Body of pancreas (tissue), 4 donors: ENCODE results near the gene EPB41. TPM values are rescaled to one million over a fixed set of nuclear protein-coding genes. Genes with fewer than 3 reads are reported as not detected.
A peak's percentile ranks its signal among the peaks of the same experiment; 100 is the strongest.

Source experiments
- ATAC-seq: fragments of 150-250 bp; one replicate; pipeline ENCODE4 v1.9.1; 2016
- DNase-seq, 4 donors: peaks; one replicate each; pipeline ENCODE4 v3.0.0-alpha.2; 2019
- H3K27ac ChIP-seq, 4 donors: fragments of 200-600 bp; sonication (generic); 1 replicate in 3 of 4; 2 replicates in 1 of 4; pipeline versions ENCODE4 v1.5.1 to v1.6.1; 2016 to 2019; ENCODE audit warnings: mild to moderate bottlenecking in 1 of 4, mixed read lengths in 1 of 4, moderate library complexity in 1 of 4
- H3K27me3 ChIP-seq, 2 donors: fragments of 200-600 bp; sonication (generic); one replicate each; pipeline ENCODE4 v1.6.0; 2016; ENCODE audit warnings: mild to moderate bottlenecking in 1 of 2
- H3K36me3 ChIP-seq, 2 donors: fragments of 200-600 bp; sonication (generic); replicated peaks in 1 of 2; 2 replicates each; pipeline ENCODE4 v1.5.1; 2016; ENCODE audit warnings: low read depth in 2 of 2; ENCODE audit not compliant: insufficient read depth in 1 of 2
- H3K4me1 ChIP-seq: fragments of 200-600 bp; sonication (generic); one replicate; pipeline ENCODE4 v1.6.0; 2016
- H3K4me3 ChIP-seq, 2 donors: fragments of 200-600 bp; sonication (generic); 1 replicate in 1 of 2; 2 replicates in 1 of 2; pipeline ENCODE4 v1.5.1; 2016 to 2019
- H3K9me3 ChIP-seq, 3 donors: fragments of 200-600 bp; sonication (generic); 1 replicate in 2 of 3; 2 replicates in 1 of 3; pipeline ENCODE4 v1.5.1; 2016
- POLR2A ChIP-seq, 3 donors: fragments of 450-650 bp; IDR thresholded peaks; one replicate each; pipeline ENCODE4 v1.6.1; 2016; ENCODE audit warnings: antibody characterized with exemption in 3 of 3, mild to moderate bottlenecking in 2 of 3
- WGBS, 2 donors: methylation state at CpG; one replicate each; pipeline ENCODE4 v1.1.5; 2017; 5-methylcytosine and 5-hydroxymethylcytosine counted together
- intact Hi-C: fragments of 100-400 bp; cut with DNase I; formaldehyde crosslinking; loops from one replicate; pipeline ENCODE4 v1.15.1; 2023
- total RNA-seq, 2 donors: library from RNA; depleted of rRNA; stranded (reverse); fragments of >200 nt; gene quantifications; one replicate each; pipeline ENCODE4 v1.1.0, GENCODE V29; 2016
- TF ChIP-seq, protein P1 (sequence below), 7 experiments: fragments of 450-650 bp in 4 of 7; fragments of 200-600 bp in 3 of 7; sonication (generic) in 3 of 7; IDR thresholded peaks; one replicate each; pipeline ENCODE4 v1.5.1; 2016 to 2019; ENCODE audit warnings: antibody characterized with exemption in 7 of 7

Gene EPB41
- total RNA-seq, 2 donors from 2014 or later, result 45.8 to 54.7 TPM

DNA sequence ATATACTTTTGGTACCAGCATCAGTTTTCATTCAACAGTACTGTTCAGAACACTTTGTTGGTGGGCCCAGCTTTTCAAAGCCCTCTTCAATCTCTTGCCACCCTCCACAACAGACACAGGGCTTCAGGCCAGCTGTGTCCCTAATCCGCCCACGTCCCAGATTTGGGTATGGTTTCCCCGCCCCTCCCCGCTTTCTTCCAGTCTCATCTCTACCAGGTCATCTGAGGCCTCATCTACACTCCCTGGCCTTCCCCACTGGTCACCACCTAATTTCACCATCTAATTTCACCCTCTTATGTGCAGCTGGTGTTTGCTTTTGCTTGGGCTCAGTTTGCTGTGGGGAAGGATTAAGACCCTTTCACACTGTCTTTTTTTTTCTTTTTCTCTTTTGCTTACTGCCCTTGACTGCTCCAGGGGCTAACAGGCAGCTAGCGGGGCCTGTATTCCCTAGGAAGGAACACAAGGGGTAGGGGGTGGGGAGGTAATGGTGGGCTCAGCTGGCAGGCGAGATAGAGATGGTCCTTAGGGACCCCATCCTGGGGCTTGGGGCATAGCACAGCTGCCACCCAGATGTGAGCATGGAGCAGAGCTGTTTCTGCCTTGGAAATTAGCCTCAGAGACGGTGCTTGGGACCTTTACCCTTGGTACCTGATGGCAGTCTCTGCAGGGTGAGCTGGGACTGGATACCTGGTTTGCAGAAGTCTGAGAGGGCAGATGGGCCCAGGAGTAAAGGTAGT lies 3.8 kb upstream of the EPB41 start:
- Histone ChIP-seq H3K27ac (no peak overlapping the region), H3K36me3 (no peaks in the 10 kb centered on the region), H3K27me3 (no peaks in the 10 kb centered on the region), H3K4me3 (no peak overlapping the region), H3K9me3 (no peaks in the 10 kb centered on the region), H3K4me1 (peaks cover 12% of the 10 kb centered on the region)
- DNase-seq, result no peak
- TF ChIP-seq POLR2A (IDR thresholded peaks at IDR 0.05), result no peak
- TF ChIP-seq, protein P1, sequence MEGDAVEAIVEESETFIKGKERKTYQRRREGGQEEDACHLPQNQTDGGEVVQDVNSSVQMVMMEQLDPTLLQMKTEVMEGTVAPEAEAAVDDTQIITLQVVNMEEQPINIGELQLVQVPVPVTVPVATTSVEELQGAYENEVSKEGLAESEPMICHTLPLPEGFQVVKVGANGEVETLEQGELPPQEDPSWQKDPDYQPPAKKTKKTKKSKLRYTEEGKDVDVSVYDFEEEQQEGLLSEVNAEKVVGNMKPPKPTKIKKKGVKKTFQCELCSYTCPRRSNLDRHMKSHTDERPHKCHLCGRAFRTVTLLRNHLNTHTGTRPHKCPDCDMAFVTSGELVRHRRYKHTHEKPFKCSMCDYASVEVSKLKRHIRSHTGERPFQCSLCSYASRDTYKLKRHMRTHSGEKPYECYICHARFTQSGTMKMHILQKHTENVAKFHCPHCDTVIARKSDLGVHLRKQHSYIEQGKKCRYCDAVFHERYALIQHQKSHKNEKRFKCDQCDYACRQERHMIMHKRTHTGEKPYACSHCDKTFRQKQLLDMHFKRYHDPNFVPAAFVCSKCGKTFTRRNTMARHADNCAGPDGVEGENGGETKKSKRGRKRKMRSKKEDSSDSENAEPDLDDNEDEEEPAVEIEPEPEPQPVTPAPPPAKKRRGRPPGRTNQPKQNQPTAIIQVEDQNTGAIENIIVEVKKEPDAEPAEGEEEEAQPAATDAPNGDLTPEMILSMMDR (IDR thresholded peaks at IDR 0.05), result no peak
- WGBS, 2 donors, result 87% methylated on average over 7 of the region's 7 CpGs
- no peak for ATAC-seq
- intact Hi-C loops, result no loop called here

DNA sequence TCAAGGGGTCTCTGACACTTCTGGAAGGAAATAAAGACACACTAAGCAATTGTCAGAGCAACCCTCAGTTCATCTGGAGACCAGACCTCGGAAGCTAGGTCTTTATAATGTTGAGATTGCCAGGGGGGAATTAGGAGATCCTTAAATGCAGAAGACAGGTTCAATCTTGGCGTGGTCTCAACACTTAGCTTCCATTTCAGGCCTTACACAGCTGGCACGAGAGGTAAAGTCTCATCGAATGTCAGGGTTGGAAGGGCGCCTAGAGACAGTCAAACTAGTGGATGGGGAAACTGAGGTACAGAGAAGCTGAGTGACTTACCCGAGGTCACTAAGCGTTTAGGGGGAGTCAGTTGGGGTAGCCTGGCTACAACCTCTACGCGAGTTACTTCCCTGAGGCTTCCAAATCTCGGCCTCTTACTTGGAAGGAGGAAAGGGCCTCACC lies 562 bp upstream of the EPB41 start:
- DNase-seq, result no peak
- ATAC-seq, result no peak
- 34 to 39% methylated on average over 10 of the region's 10 CpGs for WGBS, 2 donors
- no peaks in the 10 kb centered on the region for H3K36me3 ChIP-seq
- peak overlapping the region; percentile 32 to 65 (median 49) for H3K27ac ChIP-seq
- H3K27me3 ChIP-seq, result no peaks in the 10 kb centered on the region
- intact Hi-C loops, result no loop called here
- H3K9me3 ChIP-seq, result no peaks in the 10 kb centered on the region
- TF ChIP-seq POLR2A (IDR thresholded peaks at IDR 0.05), result no peak
- TF ChIP-seq, protein P1 (IDR thresholded peaks at IDR 0.05), result no peak
- peak overlapping the region in 1 of 2 donors; percentile 45 for H3K4me3 ChIP-seq
- H3K4me1 ChIP-seq, result peaks cover 13% of the 10 kb centered on the region

DNA sequence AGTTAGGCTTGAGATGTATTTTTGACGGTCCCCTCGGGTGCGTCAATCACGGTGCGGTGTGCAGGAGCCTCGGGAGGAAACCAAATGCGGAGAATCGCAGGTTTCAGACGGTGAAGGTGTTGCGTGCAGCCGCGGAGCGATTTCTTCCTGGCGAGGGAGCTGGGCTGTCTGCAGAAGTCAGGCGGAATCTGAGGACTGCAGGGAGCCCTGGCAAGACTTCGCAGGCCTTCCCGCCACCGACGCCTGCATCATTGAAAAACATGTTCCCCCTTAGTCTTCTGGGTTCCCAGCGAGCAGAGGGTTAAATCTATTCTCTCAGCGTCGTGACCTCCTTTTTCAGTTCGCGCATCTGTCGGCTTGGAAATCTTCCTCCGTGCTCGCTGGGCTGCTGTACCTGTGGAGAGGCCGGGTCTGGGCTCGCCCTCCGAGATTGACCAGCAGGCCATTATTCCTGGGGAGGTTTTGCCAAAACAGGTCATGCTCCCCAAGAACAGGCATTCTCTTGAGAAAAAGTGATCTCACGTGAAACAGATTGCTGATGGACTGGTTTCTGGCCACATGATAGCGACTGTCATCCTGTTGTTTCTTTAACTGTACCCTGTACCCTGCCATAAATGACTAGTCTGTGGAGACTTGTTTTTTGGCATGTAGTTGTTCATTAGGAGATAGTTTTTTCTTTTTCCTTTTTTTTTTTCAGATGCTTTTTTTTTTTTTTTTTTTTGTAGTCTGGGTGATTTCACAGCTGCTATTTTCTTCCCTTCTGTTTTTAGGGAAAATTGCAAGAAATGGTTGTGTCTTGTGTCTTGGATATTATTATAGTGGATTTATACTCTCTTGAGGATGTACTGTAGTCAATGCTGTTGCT lies 894 bp downstream of the EPB41 start:
- Histone ChIP-seq H3K9me3 (no peaks in the 10 kb centered on the region), H3K27ac (peak overlapping the region in 2 of 4 donors; percentile 32 to 65), H3K4me1 (peaks cover 13% of the 10 kb centered on the region), H3K27me3 (no peaks in the 10 kb centered on the region), H3K4me3 (peak overlapping the region; percentile 12 to 45), H3K36me3 (no peaks in the 10 kb centered on the region)
- ATAC-seq, result peak; percentile 30
- TF ChIP-seq POLR2A (IDR thresholded peaks at IDR 0.05), result no peak
- TF ChIP-seq, protein P1 (IDR thresholded peaks at IDR 0.05), result no peak
- DNase-seq, result peak; percentile 20 to 47 (median 33)
- 4 to 9% methylated on average over 18 to 32 of the region's 32 CpGs for WGBS, 2 donors
- intact Hi-C loops, result no loop called here

DNA sequence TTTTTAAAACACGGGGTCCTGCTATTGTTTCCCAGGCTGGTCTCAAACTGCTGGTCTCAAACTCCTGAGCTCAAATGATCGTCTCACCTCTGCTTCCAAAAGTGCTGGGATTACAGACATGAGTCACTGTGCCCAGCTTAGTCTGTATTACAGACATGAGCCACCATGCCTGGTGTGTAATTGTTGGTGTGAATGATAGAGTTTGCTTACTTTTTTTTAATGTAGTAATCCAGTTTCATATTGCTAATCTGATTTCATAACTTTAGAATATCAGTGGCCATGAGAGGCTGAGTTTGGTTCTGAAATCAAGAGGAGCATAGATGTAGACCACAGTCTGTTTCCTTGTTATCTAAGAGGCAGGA lies 3.4 kb downstream of the EPB41 start:
- intact Hi-C loops, result no loop called here
- TF ChIP-seq, protein P1 (IDR thresholded peaks at IDR 0.05), result no peak
- no peak for TF ChIP-seq POLR2A (IDR thresholded peaks at IDR 0.05)
- Histone ChIP-seq H3K9me3 (no peaks in the 10 kb centered on the region), H3K36me3 (no peaks in the 10 kb centered on the region), H3K27me3 (no peaks in the 10 kb centered on the region), H3K27ac (no peak overlapping the region), H3K4me3 (no peak overlapping the region), H3K4me1 (peaks cover 13% of the 10 kb centered on the region)
- DNase-seq (no peak), ATAC-seq (no peak)
- WGBS, 2 donors, result 81 to 88% methylated on average over 2 of the region's 2 CpGs
